ENCODE data around the gene TEC.
"Not testable (repeated sequence)": the region's sequence is repeated elsewhere in the genome, so short reads cannot be mapped to it uniquely, and the experiment has no call there.

- TF ChIP-seq CTCF, EZH2 (IDR thresholded peaks at IDR 0.05): not testable (repeated sequence)
These were observed 45.1 kb upstream of the TEC start for GRCh38 chr4:48314746-48315145.

Measured in neural progenitor cell (in vitro differentiated cells).